NCI-H345 treated with DMSO at 0.1 percent for 48 hours (cell line): Measurements from ENCODE around the gene SDK1.

Experiments used
- DNase-seq: peaks from one replicate; lab custom pipeline; 2025; ENCODE audit not compliant: unreplicated experiment; lab: John Stamatoyannopoulos, UW

Gene SDK1

DNA sequence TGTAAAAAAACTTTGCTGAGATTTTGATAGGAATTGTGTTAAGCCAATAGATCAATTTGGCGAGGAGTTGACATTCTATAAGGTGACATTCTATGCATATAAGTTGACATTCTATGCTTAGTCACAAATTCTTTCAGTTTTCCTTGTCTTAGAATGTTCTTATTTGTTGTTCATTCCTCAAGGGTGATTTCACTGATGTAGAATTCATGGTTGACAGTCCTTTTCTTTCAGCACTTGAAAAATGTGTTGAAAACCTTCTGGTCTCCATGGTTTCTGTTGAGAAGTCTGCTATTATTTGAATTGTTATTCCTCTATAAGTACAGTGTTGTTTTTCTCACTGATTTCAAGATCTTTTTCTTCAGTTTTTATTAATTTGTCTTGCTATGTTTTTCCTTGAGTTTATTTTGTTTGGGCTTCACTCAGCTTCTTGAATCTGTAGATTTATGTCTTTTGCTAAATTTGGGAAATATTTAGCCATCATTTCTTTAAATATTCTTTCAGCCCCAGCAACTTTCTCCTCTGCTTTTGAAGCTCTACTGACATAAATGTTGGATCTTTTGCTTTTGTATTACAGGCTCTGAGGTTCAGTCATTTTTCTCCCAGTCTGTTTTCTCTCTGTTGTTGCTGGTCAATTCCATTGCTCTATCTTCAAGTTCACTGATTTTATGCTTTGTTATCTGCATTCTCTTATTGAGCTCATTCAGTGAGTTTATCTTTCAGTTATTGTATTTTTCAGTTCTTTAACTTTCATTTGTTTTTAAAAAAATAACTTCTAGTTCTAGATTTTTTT is 154.9 kb downstream of the SDK1 start:
- DNase-seq = no peak

DNA sequence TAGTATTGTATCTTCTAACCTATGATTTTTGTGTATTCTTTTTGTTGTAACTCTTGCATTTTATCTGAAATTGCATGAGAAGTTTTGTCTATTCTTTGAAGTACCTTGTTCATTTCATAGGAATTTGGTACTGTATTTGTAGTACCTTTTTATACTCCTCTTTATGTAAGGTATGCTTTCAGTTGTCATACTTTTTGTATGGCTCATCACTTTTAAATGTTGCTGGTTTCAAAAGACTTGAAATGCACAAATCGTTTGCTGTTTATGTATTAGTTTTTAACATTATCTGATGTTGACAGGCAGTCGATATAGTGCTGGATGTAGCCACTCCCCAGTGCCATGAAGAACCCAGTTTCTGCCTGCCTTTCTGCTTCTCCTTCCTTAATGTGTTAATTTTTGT is 158.1 kb downstream of the SDK1 start:
- no peak for DNase-seq

DNA sequence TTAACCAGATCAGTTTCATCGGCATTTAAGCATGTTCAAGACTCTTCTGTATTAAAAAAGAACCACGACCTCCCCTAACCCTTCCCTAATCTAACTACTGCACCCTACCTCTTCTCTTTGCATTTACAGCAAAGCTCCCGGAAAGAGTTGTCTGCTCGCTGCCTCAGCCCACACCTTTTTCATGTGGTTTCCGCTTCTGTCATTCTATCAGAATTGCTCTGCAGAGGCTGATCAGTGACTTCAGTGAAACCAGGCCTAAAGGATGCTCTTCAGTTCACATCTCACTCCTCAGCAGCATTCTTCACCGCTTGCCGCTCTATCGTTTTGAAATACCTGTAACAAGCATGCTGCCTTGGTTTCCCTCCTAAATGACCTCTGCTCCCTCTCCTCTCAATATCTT is 160.9 kb downstream of the SDK1 start:
- no peak for DNase-seq

DNA sequence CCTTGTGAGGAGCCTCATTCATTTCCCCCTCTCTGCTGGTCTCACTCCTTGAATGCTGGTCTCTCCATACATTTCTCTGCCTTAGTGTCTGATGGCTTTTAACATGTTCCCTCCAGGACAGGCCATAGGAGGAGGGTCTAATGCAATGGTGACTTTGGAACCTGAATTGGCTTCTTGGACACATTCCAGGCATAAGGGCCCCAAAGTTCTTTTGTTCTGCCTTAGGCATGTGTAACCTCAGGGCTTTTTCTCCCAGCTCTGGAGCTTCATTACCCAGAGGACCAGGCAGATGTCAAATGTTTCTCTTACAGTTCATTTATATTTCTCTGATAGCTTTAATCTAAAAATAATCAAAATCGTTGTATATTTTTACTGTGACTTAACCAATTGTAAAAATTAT is 162.6 kb downstream of the SDK1 start:
- DNase-seq = peak; percentile 41

DNA sequence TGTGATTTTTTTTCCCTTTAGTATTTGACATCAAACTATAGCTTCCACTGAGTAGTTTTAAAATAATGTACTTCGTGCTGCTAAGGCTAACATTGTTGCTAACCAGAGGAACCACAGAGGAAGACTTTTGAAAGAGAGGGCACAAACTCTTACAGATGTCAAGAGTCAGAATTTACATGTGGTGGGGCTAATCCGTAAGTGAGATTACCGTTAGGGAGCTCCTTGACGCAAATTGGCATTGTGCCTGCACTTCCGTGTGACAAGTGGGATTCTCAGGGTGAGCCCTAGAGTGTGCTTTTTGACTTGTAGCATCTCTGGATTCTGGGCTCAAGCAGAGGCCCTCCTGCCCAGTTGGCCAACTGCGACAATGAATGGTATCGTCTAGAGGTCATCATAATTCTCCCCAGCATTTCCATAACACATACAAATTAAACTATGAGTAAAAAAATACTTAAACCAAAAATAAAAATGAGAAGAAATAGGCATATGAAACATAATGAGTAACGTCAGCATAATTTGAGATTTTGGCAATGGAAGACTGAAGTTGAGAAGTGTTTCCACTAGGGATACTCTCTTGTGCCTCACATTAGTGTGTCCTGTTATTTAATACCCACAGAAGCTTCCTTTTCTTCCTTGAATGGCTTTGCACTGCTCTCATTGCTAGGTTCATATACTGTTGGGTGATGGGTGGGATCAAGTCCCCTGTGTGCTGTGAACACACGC is 164.0 kb downstream of the SDK1 start:
- DNase-seq = no peak

DNA sequence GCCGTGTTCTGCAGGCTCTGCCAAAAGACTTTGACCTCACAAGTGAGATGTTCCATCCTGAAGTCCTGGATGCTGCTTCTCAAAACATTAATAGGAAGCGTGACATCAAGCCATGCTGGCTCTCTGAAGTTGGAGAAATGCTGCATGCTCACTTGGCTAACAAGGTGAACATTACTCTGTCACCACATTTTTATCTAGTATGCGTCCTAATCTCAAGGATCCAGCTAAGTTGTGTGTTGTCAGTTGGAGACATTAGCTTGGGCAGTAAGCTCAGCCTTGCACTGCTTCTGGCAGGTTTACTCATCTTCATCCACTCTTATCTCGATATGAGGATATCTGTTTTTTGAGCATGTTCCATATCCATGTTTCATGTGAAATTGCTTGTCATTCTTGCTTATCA is 165.2 kb downstream of the SDK1 start:
- no peak for DNase-seq

DNA sequence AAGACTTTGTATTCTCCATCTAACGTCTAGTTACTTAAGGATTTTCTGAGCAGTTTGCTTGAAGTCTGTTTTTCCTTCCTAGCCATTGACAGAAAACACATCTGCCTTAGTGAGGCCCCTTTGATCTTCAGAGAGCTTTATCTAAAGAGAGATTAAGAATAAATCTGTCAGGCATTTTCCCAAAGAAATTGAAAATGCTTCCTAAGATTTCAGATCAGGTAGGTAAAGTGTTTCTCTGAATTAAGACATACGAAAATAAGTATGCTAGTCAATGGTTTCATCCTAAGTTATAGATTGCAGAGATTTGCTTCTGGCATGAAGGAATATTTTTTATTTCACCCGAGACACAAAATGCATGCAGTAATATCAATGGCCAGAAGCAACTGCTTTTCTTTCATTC is 168.6 kb downstream of the SDK1 start:
- DNase-seq = no peak

DNA sequence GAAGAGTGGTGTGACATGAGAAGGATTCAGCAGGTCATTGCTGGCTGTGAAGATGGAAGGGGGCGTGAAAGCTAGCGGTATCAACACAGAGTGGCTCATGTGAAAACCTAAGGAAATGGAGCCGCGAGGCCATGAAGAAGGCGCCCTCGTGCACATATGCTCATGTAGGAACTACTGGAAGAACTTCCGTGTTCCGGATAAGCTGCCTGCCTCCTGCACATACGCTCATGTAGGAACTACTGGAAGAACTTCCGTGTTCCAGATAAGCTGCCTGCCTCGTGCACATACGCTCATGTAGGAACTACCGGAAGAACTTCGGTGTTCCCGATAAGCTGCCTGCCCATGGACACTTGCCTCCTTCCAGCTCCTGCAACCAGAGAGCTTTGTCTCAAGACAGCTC is 179.1 kb downstream of the SDK1 start:
- DNase-seq = no peak

DNA sequence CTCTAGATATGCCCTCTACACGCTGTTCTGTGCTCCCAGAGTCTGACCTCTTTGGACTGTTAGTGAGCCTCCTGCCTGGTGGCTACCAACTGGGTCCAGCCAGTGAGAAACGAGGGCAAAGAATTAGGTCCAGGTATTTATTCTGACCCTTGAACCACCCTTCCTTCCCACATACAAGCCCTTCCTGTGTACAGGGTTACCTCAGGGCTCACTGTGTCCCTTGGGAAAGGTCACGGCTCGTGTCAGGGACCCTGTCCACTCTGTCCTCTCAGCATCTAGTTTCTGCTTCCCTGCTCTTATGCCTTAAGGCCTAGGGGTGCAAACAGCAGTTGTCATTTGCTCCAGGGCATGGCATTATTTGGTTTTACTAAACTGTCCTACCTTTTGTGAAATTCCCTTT is 180.4 kb downstream of the SDK1 start:
- DNase-seq = no peak

DNA sequence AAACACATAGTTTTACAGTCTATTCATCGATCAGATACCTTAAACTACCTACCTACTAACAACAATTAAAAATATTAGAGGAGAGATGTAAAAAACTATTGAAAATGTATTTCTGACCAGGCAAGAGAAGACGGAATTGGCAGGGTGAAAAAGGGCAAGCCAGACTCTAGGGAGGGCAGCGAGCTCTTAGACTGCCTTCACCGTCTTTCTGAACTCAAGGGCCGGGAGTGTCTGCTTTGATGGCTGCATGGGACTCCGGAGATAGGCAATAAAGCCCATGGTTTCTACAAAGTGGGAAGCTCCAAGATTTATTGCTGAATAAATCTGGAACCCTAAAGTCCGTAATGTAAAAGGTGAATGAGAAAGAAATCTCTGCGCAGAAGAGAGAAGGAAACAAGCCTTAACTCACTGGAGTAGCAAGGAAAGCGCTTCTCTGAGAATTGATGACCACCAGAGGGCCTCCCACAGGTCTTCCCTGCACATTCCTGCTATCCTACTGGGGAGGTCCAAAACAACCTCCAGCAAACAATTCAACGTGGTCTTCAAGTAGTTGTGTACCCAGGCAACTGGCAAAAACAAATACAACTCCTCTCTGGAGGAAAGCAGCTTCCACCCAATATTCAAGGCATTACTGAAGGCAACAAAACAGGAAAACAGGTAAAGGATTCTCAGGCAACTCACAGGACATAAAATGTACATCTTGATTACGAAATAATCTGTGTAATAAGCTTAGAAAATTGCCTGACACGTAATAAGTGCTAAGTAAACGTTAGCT is 181.3 kb downstream of the SDK1 start:
- peak; percentile 9 for DNase-seq

DNA sequence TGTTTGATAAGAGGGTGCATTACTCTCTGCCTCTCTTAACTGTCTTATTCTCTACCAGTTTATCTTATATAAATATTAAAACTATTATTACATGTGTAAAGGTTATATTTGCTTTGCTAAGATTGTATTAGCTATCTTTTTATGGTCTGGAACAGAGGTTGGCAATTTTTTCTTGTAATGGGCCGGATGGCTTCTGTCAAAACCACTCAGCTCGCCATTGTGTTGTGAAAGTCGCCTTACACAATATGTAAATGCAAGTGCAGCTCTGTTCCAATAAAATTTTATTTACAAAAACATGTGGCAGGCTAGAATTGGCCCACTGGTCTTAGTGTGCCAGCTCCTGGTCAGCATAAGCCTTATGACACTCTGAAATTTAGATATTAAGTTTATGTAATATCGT is 185.8 kb downstream of the SDK1 start:
- no peak for DNase-seq

DNA sequence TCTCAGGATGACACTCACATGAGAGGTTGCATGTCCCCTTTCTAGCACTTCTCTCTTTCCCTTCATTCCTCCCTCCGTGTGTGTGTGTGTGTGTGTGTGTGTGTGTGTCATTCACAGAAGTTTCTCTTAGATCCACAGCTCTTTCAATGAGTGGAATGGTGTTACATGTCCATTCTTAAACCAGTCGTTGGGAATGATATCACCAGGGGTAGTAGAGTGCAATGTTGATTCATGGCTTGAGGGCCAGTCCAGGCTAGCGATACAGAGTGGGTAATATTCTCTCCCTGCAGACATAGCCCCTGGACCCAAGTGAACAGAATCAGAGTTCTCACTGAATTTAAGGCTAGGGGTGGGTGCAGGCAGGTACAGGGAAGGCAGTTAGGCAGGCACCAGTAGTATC is 187.8 kb downstream of the SDK1 start:
- no peak for DNase-seq

DNA sequence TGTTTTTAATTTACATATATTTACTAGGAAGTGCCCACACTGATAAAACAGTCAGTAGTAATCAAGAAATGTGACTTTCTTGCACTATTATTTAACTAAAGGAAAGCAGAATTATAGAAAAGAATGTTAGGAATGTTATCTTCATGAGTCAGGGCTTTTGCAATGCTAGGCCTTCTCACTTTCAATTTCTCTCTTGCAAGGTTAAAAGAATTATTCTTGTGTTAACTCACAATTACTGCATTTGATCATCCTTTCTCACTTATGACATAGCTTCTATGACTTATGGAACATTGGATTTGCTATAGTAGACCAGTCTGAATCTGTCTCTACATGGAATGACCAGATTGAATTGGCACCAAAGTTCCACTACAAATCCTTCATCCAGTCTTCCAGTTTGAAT is 192.4 kb downstream of the SDK1 start:
- DNase-seq = no peak

DNA sequence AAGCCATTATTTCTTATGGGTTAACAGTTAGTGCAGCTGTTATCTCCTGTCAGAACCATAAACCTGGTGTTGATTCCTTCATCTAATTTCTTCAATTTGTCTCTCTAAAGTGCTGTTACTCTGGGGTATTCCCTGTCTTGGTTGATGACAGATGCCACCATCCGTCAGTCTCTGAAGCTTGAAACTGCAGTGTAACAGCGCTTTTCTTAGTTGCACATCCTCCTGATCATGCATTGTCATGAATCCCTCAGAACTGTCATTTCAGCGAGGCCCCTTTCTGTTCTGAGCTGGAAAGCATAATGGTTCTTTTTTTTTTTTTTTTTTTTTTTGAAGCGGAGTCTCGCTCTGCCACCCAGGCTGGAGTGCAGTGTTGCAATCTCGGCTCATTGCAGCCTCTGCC is 193.9 kb downstream of the SDK1 start:
- DNase-seq = no peak

DNA sequence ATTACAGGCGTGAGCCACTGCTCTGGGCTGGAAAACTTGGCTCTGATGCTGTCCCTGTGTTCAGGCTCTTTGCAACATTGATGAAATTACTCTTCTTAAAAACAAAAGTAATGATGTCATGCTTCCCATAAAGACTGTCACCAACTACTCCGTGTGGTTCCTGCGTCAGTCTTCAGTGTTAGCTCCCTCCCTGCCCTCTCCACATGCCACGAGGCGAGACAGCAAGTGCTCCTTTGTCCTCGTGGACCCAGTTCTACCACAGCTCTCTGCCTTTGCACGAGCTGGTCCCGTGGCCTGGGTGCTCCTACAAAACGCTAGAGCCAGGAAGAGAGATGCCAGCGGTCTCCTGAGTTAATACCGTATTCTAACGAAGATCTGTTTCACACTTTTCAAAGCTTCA is 194.5 kb downstream of the SDK1 start:
- no peak for DNase-seq

DNA sequence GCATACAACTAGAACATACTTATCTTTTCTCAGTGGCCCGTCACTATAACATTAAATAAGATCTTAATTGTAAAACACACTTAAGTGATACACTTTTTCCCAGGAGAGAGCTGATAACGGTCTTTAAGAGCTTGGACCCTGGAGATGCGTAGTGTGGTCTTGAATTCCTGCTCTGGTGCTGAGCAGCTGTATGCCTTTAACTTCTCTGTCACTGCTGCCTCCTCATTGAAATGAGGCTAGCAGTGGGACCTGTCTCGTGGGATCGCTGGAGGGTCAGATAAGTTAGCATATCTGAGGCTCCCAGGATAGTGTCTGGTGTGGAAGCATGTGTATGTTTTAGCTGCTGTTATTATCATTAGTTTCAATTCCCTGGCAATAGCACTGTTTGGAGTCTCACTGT is 194.9 kb downstream of the SDK1 start:
- no peak for DNase-seq

DNA sequence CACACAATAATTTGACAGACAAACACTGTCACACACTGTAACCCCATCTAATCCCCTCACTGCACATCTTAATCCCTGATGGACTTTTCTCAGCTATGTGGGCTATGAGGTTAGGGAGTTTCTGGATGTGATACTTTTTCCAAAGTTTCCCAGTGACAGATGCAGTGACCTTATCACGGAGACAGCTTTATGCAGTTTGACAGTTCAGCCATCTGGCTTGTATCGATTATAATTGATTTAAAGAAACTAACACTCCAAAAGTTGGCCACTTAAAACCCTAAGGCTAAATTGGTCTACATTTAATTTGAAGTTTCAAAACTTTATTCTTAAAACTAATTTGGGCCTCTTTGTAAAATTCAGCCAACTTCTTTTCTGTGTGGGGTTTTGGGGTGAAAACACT is 196.7 kb downstream of the SDK1 start:
- DNase-seq = no peak

DNA sequence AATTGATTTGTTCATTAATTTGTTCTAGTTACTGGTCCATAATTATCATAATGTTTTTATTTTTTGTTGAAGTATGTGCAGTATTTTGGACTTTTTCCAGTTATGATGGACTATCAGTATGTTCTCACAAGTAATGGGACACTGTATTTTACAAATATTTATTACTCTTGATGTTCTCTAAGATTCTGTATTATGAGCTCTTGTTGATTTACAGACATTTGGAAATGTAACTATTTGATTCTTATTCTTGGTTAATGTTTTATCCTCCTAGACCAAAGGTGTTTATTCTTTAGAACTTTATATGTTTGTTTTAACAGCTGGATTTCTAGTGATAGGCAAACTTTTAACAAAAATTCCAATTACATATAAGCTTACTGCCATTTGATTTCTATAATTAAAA is 200.6 kb downstream of the SDK1 start:
- no peak for DNase-seq

DNA sequence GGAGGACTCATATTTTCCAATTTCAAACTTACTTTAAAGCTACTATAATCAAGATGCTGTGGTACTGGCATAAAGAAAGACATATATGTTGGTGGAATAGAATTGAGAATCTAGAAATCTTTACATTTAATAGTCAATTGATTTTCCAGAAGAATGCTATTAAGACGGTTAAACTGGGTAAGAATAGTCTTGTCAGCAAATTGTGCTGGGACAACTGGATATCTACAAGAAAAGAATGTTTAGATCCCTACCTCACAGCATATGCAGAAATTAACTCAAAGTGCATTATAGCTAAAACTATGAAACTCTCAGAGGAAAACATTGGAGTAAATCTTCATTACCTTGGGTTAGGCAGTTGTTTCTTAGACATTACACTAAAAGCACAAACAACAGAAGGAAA is 203.3 kb downstream of the SDK1 start:
- DNase-seq = no peak

DNA sequence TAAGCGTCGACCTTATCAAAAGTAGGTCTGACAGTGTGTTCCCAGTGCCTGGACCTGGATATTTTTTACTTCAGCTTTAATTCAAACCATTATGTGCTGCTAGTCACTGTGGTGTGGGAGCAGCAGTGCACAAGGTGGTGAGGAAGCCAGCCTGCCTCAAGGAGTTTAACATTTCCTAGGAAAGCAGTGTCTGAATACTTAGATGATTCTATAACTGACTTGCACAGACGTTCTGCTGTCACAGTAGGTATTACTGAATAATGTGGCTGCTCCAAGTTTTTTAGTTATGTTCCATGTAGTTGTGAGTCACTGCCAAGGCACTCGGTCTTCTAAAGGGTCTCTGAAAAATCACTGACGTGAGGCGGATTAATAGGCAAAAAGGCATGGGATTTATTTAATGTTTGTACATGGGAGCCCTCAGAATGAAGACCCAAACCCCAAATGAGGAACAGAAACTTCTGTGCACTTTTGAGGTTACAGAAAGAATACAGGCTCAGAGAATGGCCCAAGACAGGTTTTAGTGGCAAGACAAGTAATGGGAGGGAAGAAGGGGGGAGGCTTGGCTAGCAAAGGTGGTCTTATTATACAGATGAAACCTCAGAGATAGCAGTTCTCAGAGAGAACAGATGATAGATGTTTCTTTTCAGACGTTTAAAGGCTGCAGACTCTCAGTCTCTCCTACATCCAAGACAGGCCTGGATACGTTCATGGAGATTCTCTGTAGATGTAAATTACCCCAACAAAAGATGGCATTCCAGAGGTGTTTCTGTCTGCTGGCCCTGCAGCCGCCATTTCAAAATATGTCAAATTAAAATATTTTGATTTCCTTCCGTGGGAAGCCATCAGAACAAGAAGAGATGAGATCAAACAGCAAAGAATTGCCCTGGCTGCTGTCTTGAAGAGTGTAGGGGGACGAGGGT is 209.3 kb downstream of the SDK1 start:
- no peak for DNase-seq

DNA sequence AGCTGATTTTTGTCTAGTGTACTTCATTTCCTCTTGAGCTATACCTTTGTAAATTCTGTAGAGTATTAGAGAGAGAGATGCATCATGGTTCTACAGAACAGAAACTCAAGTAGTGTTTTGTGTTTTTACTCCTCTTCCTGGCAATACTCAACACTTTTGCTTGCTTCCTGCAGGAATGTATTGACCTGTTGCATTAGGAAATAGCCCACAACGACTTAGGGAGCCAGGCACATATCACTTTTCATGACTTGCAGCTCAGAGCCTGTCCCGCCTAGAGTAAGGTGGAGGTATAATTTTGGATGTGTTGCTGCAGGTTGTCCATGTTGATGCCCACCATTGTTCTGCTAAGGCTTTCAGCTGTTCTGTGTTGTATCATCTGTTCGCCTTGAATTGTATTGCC is 216.3 kb downstream of the SDK1 start:
- no peak for DNase-seq
